Gastrocnemius medialis (tissue), 4 donors: Measurements from ENCODE around the gene PHF12.

Experiments
- POLR2A ChIP-seq, 2 donors: fragments of 450-650 bp; IDR thresholded peaks; one replicate each; pipeline ENCODE4 v1.6.1; 2017; ENCODE audit warnings: antibody characterized with exemption in 2 of 2, mild to moderate bottlenecking in 2 of 2, moderate library complexity in 2 of 2
- TF ChIP-seq, protein P1 (sequence below), 5 experiments: fragments of 450-650 bp in 3 of 5; fragments of 200-600 bp in 2 of 5; sonication (generic) in 2 of 5; IDR thresholded peaks in 4 of 5; conservative IDR thresholded peaks in 1 of 5; 1 replicate in 4 of 5; 2 replicates in 1 of 5; pipeline ENCODE4 v1.5.1; 2016 to 2019; ENCODE audit warnings: antibody characterized with exemption in 5 of 5, mild to moderate bottlenecking in 3 of 5, moderate library complexity in 3 of 5

DNA sequence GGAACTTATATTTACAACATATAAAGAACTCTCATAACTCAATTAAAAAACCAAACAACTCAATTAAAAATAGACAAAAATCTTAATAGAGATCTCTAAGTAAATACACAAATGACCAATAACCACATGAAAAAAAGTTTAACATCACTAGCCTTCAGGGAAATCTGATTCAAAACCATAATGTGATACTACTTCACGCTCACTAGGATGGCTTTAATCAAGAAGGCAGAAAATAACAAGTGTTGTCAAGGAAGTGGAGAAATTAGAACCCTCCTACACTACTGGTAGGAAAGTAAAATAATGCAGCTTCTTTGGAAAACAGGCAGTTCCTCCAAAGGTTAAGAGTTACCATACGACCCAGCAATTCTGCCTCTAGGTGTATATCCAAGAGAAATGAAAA lies 8.4 kb downstream of the PHF12 start:
- TF ChIP-seq, protein P1, sequence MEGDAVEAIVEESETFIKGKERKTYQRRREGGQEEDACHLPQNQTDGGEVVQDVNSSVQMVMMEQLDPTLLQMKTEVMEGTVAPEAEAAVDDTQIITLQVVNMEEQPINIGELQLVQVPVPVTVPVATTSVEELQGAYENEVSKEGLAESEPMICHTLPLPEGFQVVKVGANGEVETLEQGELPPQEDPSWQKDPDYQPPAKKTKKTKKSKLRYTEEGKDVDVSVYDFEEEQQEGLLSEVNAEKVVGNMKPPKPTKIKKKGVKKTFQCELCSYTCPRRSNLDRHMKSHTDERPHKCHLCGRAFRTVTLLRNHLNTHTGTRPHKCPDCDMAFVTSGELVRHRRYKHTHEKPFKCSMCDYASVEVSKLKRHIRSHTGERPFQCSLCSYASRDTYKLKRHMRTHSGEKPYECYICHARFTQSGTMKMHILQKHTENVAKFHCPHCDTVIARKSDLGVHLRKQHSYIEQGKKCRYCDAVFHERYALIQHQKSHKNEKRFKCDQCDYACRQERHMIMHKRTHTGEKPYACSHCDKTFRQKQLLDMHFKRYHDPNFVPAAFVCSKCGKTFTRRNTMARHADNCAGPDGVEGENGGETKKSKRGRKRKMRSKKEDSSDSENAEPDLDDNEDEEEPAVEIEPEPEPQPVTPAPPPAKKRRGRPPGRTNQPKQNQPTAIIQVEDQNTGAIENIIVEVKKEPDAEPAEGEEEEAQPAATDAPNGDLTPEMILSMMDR (IDR thresholded peaks at IDR 0.05 in 4 of 5, conservative IDR thresholded peaks at IDR 0.05 in 1 of 5) = no peak
- no peak for TF ChIP-seq POLR2A (IDR thresholded peaks at IDR 0.05)
